GM21723 (cell line): ENCODE data around the gene PTPRN2.
"Not testable (repeated sequence)": the region's sequence is repeated elsewhere in the genome, so short reads cannot be mapped to it uniquely, and the experiment has no call there.

Source experiments
- ATAC-seq: cut with Tn5 transposase; IDR thresholded peaks from one replicate; pipeline ENCODE4 v1.9.1; 2021; ENCODE audit warnings: mild to moderate bottlenecking, moderate library complexity; ENCODE audit not compliant: unreplicated experiment

Gene PTPRN2

GRCh38 chr7:158587162-158588084, at the start of gene PTPRN2:
TSS of gene PTPRN2 (minus strand) at chr7:158587823.
- ATAC-seq: peak; percentile 80

GRCh38 chr7:158633055-158633956, 45.7 kb upstream of the PTPRN2 start:
- peak; percentile 80 for ATAC-seq

- ATAC-seq: no peak
Measured at GRCh38 chr7:158631574-158632195, 44.1 kb upstream of the PTPRN2 start.

GRCh38 chr7:158626289-158626688, 38.7 kb upstream of the PTPRN2 start:
- ATAC-seq: not testable (repeated sequence)

GRCh38 chr7:158623241-158623640, 35.6 kb upstream of the PTPRN2 start:
- ATAC-seq: no peak

- no peak for ATAC-seq
Measured at GRCh38 chr7:158620839-158621441, 33.3 kb upstream of the PTPRN2 start.

- ATAC-seq: no peak
Measured at GRCh38 chr7:158620418-158620817, 32.8 kb upstream of the PTPRN2 start.

- ATAC-seq: no peak
Measured at GRCh38 chr7:158618745-158619140, 31.1 kb upstream of the PTPRN2 start.

- no peak for ATAC-seq
Measured at GRCh38 chr7:158617737-158618128, 30.1 kb upstream of the PTPRN2 start.

GRCh38 chr7:158616050-158616449, 28.4 kb upstream of the PTPRN2 start:
- no peak for ATAC-seq

- ATAC-seq: no peak
Measured at GRCh38 chr7:158614700-158615099, 27.1 kb upstream of the PTPRN2 start.

GRCh38 chr7:158613481-158613880, 25.9 kb upstream of the PTPRN2 start:
- ATAC-seq: peak; percentile 85

- no peak for ATAC-seq
Measured at GRCh38 chr7:158612546-158612945, 24.9 kb upstream of the PTPRN2 start.

- ATAC-seq: no peak
Measured at GRCh38 chr7:158611541-158611940, 23.9 kb upstream of the PTPRN2 start.

GRCh38 chr7:158609313-158609974, 21.8 kb upstream of the PTPRN2 start:
- ATAC-seq: no peak

GRCh38 chr7:158607563-158607962, 19.9 kb upstream of the PTPRN2 start:
- ATAC-seq: no peak

- no peak for ATAC-seq
Measured at GRCh38 chr7:158606671-158607424, 19.2 kb upstream of the PTPRN2 start.

GRCh38 chr7:158606129-158606528, 18.5 kb upstream of the PTPRN2 start:
- no peak for ATAC-seq
